Mammary epithelial cell (primary cell): ENCODE measurements around the gene GPR137B.

Experiments
- CTCF ChIP-seq, 2 donors: IDR thresholded peaks in 1 of 2; conservative IDR thresholded peaks in 1 of 2; 2 replicates each; pipeline ENCODE4 v1.5.1; 2011 to 2012; ENCODE audit warnings: inconsistent platforms in 2 of 2, low read length in 2 of 2, mild to moderate bottlenecking in 2 of 2, control low read depth in 1 of 2, low read depth in 1 of 2; ENCODE audit not compliant: insufficient read depth in 1 of 2; ENCODE audit errors: extremely low read depth in 1 of 2
- EZH2 ChIP-seq: IDR thresholded peaks from 2 replicates; pipeline ENCODE4 v1.6.1; 2012; ENCODE audit warnings: low read length, inconsistent platforms, borderline replicate concordance

GRCh38 chr1:236253918-236254637 lies 111.7 kb downstream of the GPR137B start:
- TF ChIP-seq EZH2 (no peak), CTCF (conservative IDR thresholded peaks at IDR 0.05 in 1 of 2, IDR thresholded peaks at IDR 0.05 in 1 of 2; ENCODE audit: extremely low read depth in 1 of 2, insufficient read depth in 1 of 2, low read depth in 1 of 2, low read length in 2 of 2) (no peak)
